Liver (tissue), 9 donors: ENCODE results near the gene EEF1G. TPM values are rescaled to one million over a fixed set of nuclear protein-coding genes. Genes with fewer than 3 reads are reported as not detected.

Experiments
- DNase-seq: peaks from one replicate; pipeline ENCODE4 v3.0.0-alpha.2; 2017; ENCODE audit warnings: low spot score
- H3K27ac ChIP-seq, 2 donors: one replicate each; pipeline ENCODE4 v1.7.0; 2013; ENCODE audit warnings: inconsistent platforms in 2 of 2, low read length in 2 of 2, control low read depth in 1 of 2, low read depth in 1 of 2, mild to moderate bottlenecking in 1 of 2
- H3K27me3 ChIP-seq, 4 donors: one replicate each; pipeline versions ENCODE4 v1.6.1 to v1.7.0; 2013; ENCODE audit warnings: low read length in 3 of 4, inconsistent platforms in 1 of 4, mild to moderate bottlenecking in 1 of 4, moderate library complexity in 1 of 4; ENCODE audit not compliant: control insufficient read depth in 4 of 4, insufficient read depth in 4 of 4
- H3K36me3 ChIP-seq, 4 donors: one replicate each; pipeline versions ENCODE4 v1.6.1 to v1.7.0; 2013; ENCODE audit warnings: low read length in 3 of 4, mild to moderate bottlenecking in 3 of 4, low read depth in 1 of 4, moderate library complexity in 1 of 4; ENCODE audit not compliant: control insufficient read depth in 4 of 4, insufficient read depth in 3 of 4
- H3K4me1 ChIP-seq, 4 donors: one replicate each; pipeline versions ENCODE4 v1.6.1 to v1.7.0; 2013; ENCODE audit warnings: low read length in 3 of 4, mild to moderate bottlenecking in 3 of 4, moderate library complexity in 1 of 4; ENCODE audit not compliant: control insufficient read depth in 4 of 4, insufficient read depth in 4 of 4
- H3K4me3 ChIP-seq, 3 donors: one replicate each; pipeline versions ENCODE4 v1.6.1 to v1.7.0; 2013; ENCODE audit warnings: low read length in 3 of 3, control low read depth in 1 of 3, low read depth in 1 of 3, mild to moderate bottlenecking in 1 of 3
- H3K9ac ChIP-seq, 2 donors: one replicate each; pipeline ENCODE4 v1.7.0; 2013; ENCODE audit warnings: low read length in 2 of 2, mild to moderate bottlenecking in 2 of 2, moderate library complexity in 2 of 2, control low read depth in 1 of 2, low read depth in 1 of 2
- H3K9me3 ChIP-seq, 4 donors: one replicate each; pipeline versions ENCODE4 v1.6.1 to v1.7.0; 2013; ENCODE audit warnings: low read length in 3 of 4; ENCODE audit not compliant: control insufficient read depth in 4 of 4
- CTCF ChIP-seq: fragments of 150-350 bp; IDR thresholded peaks from 2 replicates; pipeline ENCODE4 v1.5.1; 2017; ENCODE audit warnings: improper control_type of control experiment, low read depth, low read length; ENCODE audit not compliant: missing input control
- EGR1 ChIP-seq, 2 donors: IDR thresholded peaks; 2 replicates each; pipeline ENCODE4 v1.6.1; 2016 to 2018; ENCODE audit warnings: antibody characterized with exemption in 2 of 2, low read depth in 2 of 2
- FOXA1 ChIP-seq: IDR thresholded peaks from 2 replicates; pipeline ENCODE4 v1.6.1; 2016; ENCODE audit warnings: antibody characterized with exemption
- GABPA ChIP-seq, 2 donors: IDR thresholded peaks in 1 of 2; conservative IDR thresholded peaks in 1 of 2; 2 replicates each; pipeline ENCODE4 v1.6.1; 2016; ENCODE audit warnings: antibody characterized with exemption in 2 of 2, mild to moderate bottlenecking in 1 of 2, moderate library complexity in 1 of 2
- HNF4A ChIP-seq, 2 donors: conservative IDR thresholded peaks; 2 replicates each; pipeline ENCODE4 v1.6.1; 2016; ENCODE audit warnings: antibody characterized with exemption in 2 of 2, mild to moderate bottlenecking in 2 of 2
- HNF4G ChIP-seq: IDR thresholded peaks from 2 replicates; pipeline ENCODE4 v1.6.1; 2016; ENCODE audit warnings: antibody characterized with exemption
- JUND ChIP-seq, 2 donors: IDR thresholded peaks; 2 replicates each; pipeline ENCODE4 v1.6.1; 2016; ENCODE audit warnings: antibody characterized with exemption in 2 of 2
- NR2F2 ChIP-seq: IDR thresholded peaks from 2 replicates; pipeline ENCODE4 v1.6.1; 2016; ENCODE audit warnings: antibody characterized with exemption
- RAD21 ChIP-seq, 2 donors: IDR thresholded peaks; 2 replicates each; pipeline ENCODE4 v1.6.1; 2016; ENCODE audit warnings: antibody characterized with exemption in 2 of 2, mild to moderate bottlenecking in 2 of 2
- REST ChIP-seq: IDR thresholded peaks from 2 replicates; pipeline ENCODE4 v1.6.1; 2016; ENCODE audit warnings: antibody characterized with exemption, mild to moderate bottlenecking
- RXRA ChIP-seq, 2 donors: IDR thresholded peaks; 2 replicates each; pipeline ENCODE4 v1.6.1; 2017 to 2018; ENCODE audit warnings: antibody characterized with exemption in 2 of 2, mild to moderate bottlenecking in 1 of 2
- SP1 ChIP-seq: IDR thresholded peaks from 2 replicates; pipeline ENCODE4 v1.6.1; 2018; ENCODE audit warnings: antibody characterized with exemption, mild to moderate bottlenecking
- TAF1 ChIP-seq: conservative IDR thresholded peaks from 2 replicates; pipeline ENCODE4 v1.6.1; 2016; ENCODE audit warnings: antibody characterized with exemption, mild to moderate bottlenecking
- YY1 ChIP-seq: IDR thresholded peaks from 2 replicates; pipeline ENCODE4 v1.6.1; 2016; ENCODE audit warnings: antibody characterized with exemption, mild to moderate bottlenecking
- WGBS: extraction: QIAGEN DNeasy Blood & Tissue Kit; methylation state at CpG from one replicate; pipeline ENCODE4 v1.1.7; 2013; 5-methylcytosine and 5-hydroxymethylcytosine counted together
- polyA plus RNA-seq, 2 donors: library from polyadenylated mRNA; stranded (reverse) in 1 of 2; unstranded in 1 of 2; fragments of 200-250 nt in 1 of 2; fragments of >200 nt in 1 of 2; fragmentation: Nextera tagmentation in 1 of 2; extraction: Ambion mirVana in 1 of 2; gene quantifications; one replicate each; pipeline versions ENCODE4 v1.2.1 to v1.2.3, GENCODE V29; 2013 to 2015
- total RNA-seq, 2 donors: library from RNA; depleted of rRNA; stranded (reverse); fragments of >200 nt; gene quantifications; one replicate each; pipeline ENCODE4 v1.2.3, GENCODE V29; 2014
- TF ChIP-seq, protein P1 (sequence below): IDR thresholded peaks from 2 replicates; pipeline ENCODE4 v1.6.1; 2016; ENCODE audit warnings: antibody characterized with exemption
- TF ChIP-seq, protein P2 (sequence below): IDR thresholded peaks from 2 replicates; pipeline ENCODE4 v1.6.1; 2016; ENCODE audit warnings: antibody characterized with exemption
- TF ChIP-seq, protein P3 (sequence below): IDR thresholded peaks from 2 replicates; pipeline ENCODE4 v1.6.1; 2016; ENCODE audit warnings: antibody characterized with exemption
- donor health status: healthy.
- donor health status: healthy.
- donor health status: healthy.
- donor health status: healthy.
- donor health status: healthy.

Gene EEF1G
- total and polyA plus RNA-seq, 4 donors: 251 to 640 (median 469) TPM

DNA sequence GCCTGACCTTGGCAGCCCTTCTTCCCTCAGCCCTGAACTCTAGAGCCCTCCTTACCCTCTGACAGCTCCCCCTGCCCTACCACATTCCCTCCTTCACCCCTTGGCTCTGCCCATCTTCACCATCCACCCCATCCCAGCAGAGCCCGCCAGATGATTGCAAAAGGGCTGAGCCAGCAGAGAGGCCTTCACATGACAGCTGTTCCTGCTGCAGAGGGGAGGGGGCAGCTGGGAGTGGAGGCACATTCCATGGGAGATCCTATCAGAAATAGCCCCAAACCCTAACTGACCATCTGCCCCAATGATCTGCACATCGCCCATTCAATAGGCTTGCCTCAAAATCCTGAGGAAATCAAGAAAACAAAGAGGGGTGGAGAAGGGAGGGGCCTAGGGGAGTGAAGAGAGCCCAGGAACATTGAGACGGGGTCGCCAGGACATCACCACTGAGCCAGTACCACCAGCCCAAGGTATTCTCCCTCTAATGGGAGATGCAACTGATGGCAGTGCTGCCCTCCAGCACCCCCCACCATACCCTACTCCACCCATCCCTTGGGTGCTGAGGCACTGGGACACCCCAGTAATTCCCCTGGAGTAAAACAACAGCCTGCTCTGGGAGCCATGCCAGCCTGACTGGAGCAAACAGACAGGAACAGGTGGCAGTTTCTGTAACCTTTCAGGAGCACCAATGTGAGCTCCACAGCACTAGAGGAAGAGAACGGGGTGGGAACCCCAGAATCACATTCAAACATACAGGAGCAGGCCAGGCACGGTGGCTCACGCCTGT lies 19.1 kb downstream of the EEF1G start:
- H3K27ac ChIP-seq: peak overlapping the region in 1 of 2 donors; percentile 84
- WGBS: 56% methylated on average over 7 of the region's 7 CpGs
- H3K4me3 ChIP-seq: no peak overlapping the region

GRCh38 chr11:62553839-62554361 lies 19.8 kb downstream of the EEF1G start:
- 86% methylated on average over 8 of the region's 8 CpGs for WGBS
- Histone ChIP-seq H3K9me3 (no peaks in the 10 kb centered on the region), H3K9ac (no peak overlapping the region), H3K27me3 (no peaks in the 10 kb centered on the region), H3K36me3 (peaks cover 1 to 7% (median 3%) of the 10 kb centered on the region in 4 donors), H3K4me3 (no peak overlapping the region), H3K27ac (peak overlapping the region; percentile 83 to 84), H3K4me1 (peaks cover 9 to 62% (median 44%) of the 10 kb centered on the region in 4 donors)
- DNase-seq: no peak
- no peak for TF ChIP-seq RXRA (IDR thresholded peaks at IDR 0.05)
- no peak for TF ChIP-seq YY1
- no peak for TF ChIP-seq TAF1
- TF ChIP-seq EGR1 (IDR thresholded peaks at IDR 0.05; ENCODE audit: low read depth in 2 of 2): no peak
- no peak for TF ChIP-seq HNF4A (conservative IDR thresholded peaks at IDR 0.05)
- no peak for TF ChIP-seq NR2F2
- no peak for TF ChIP-seq FOXA1
- no peak for TF ChIP-seq HNF4G
- TF ChIP-seq, protein P1, sequence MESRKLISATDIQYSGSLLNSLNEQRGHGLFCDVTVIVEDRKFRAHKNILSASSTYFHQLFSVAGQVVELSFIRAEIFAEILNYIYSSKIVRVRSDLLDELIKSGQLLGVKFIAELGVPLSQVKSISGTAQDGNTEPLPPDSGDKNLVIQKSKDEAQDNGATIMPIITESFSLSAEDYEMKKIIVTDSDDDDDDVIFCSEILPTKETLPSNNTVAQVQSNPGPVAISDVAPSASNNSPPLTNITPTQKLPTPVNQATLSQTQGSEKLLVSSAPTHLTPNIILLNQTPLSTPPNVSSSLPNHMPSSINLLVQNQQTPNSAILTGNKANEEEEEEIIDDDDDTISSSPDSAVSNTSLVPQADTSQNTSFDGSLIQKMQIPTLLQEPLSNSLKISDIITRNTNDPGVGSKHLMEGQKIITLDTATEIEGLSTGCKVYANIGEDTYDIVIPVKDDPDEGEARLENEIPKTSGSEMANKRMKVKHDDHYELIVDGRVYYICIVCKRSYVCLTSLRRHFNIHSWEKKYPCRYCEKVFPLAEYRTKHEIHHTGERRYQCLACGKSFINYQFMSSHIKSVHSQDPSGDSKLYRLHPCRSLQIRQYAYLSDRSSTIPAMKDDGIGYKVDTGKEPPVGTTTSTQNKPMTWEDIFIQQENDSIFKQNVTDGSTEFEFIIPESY: no peak
- TF ChIP-seq CTCF: no peak
- TF ChIP-seq, protein P2, sequence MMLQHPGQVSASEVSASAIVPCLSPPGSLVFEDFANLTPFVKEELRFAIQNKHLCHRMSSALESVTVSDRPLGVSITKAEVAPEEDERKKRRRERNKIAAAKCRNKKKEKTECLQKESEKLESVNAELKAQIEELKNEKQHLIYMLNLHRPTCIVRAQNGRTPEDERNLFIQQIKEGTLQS: no peak
- TF ChIP-seq JUND (IDR thresholded peaks at IDR 0.05): no peak
- no peak for TF ChIP-seq RAD21 (IDR thresholded peaks at IDR 0.05)
- TF ChIP-seq, protein P3, sequence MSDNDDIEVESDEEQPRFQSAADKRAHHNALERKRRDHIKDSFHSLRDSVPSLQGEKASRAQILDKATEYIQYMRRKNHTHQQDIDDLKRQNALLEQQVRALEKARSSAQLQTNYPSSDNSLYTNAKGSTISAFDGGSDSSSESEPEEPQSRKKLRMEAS: no peak
- TF ChIP-seq SP1: no peak
- no peak for TF ChIP-seq GABPA (IDR thresholded peaks at IDR 0.05 in 1 of 2, conservative IDR thresholded peaks at IDR 0.05 in 1 of 2)
- no peak for TF ChIP-seq REST

More for the DNA sequence above, 19.1 kb downstream of the EEF1G start:
- Histone ChIP-seq H3K27me3 (no peaks in the 10 kb centered on the region), H3K9ac (no peak overlapping the region), H3K36me3 (peaks cover 4 to 14% (median 9%) of the 10 kb centered on the region in 4 donors), H3K9me3 (no peaks in the 10 kb centered on the region), H3K4me1 (peaks cover 9 to 55% (median 39%) of the 10 kb centered on the region in 4 donors)
- TF ChIP-seq HNF4G: no peak
- no peak for TF ChIP-seq FOXA1
- TF ChIP-seq EGR1 (IDR thresholded peaks at IDR 0.05; ENCODE audit: low read depth in 2 of 2): no peak
- TF ChIP-seq, protein P3: no peak
- TF ChIP-seq, protein P2: no peak
- no peak for TF ChIP-seq TAF1
- TF ChIP-seq, protein P1: no peak
- DNase-seq: no peak
